Mucosa of descending colon (tissue), 3 donors: Measurements from ENCODE around the gene ZNF835. TPM values are rescaled to one million over a fixed set of nuclear protein-coding genes. Genes with fewer than 3 reads are reported as not detected.

Source experiments
- ATAC-seq: fragments of 200-7000 bp; cut with Tn5 transposase; one replicate; pipeline ENCODE4 v1.9.1; 2020; ENCODE audit warnings: mild to moderate bottlenecking, moderate library complexity
- DNase-seq, 3 donors: peaks; one replicate each; pipeline ENCODE4 v3.0.0-alpha.2; 2020
- H3K36me3 ChIP-seq: fragments of 200-600 bp; one replicate; pipeline ENCODE4 v1.8.0; 2021; ENCODE audit warnings: low read depth, mild to moderate bottlenecking
- H3K4me1 ChIP-seq: fragments of 200-600 bp; one replicate; pipeline ENCODE4 v1.8.0; 2021; ENCODE audit warnings: low read depth, mild to moderate bottlenecking
- H3K4me3 ChIP-seq: fragments of 200-600 bp; one replicate; pipeline ENCODE4 v1.8.0; 2021; ENCODE audit warnings: mild to moderate bottlenecking
- H3K9me3 ChIP-seq: fragments of 200-600 bp; one replicate; pipeline ENCODE4 v1.8.0; 2021; ENCODE audit warnings: mild to moderate bottlenecking
- intact Hi-C, 2 donors: fragments of 100-400 bp; cut with DNase I in 1 of 2; cut with micrococcal nuclease in 1 of 2; formaldehyde crosslinking; loops; one replicate each; pipeline versions ENCODE4 v1.11.0 to v1.11.1; 2022; cut with DNase I, micrococcal nuclease
- total RNA-seq, 3 donors: library from RNA; stranded (reverse); fragmentation: NEBNext Ultra II Directional in 2 of 3; extraction: Animal tissue kit (Norgen Biotek cat#: 25700) in 2 of 3; gene quantifications; one replicate each; pipeline versions ENCODE4 v1.2.1 to v1.2.4, GENCODE V29; 2021 to 2023
- TF ChIP-seq, protein P1 (sequence below): fragments of 200-600 bp; IDR thresholded peaks from one replicate; pipeline ENCODE4 v1.8.0; 2022; ENCODE audit warnings: antibody characterized with exemption, mild to moderate bottlenecking
- donor health status: DM: no; HTN: no; CAD: no; lungs with moderate emphysema.
- donor health status: DM: no; HTN: no; CAD: no.
- donor health status: DM: no; HTN: yes; CAD: no.

The ZNF835 gene
- total RNA-seq, 3 donors from 2014 or later: 0.72 to 9.1 (median 0.77) TPM

DNA sequence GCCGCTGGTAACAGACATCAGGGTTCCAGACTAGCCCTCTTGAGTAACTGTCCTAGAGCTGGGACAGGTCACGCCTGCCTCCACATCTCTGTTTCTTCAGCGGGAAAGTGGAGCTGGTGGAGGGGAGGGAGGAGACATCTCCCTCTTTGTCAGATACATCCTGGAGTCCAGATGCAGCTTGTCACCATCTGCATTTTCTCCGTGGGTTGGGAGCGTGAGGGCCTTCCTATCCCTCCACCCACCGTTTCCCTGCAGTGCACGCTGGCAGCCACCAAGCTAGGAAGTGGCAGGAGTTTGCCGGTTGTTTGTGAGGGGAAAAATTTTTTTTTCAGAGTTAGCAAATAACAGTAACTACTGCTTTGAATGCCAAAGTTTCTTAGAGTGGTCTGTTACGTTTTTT is 48.6 kb downstream of the ZNF835 start:
- Histone ChIP-seq H3K9me3 (peaks cover 98% of the 10 kb centered on the region), H3K4me3 (no peak overlapping the region), H3K36me3 (peaks cover 5% of the 10 kb centered on the region), H3K4me1 (no peaks in the 10 kb centered on the region)
- intact Hi-C loops: no loop called here
- no peak for ATAC-seq
- TF ChIP-seq, protein P1, sequence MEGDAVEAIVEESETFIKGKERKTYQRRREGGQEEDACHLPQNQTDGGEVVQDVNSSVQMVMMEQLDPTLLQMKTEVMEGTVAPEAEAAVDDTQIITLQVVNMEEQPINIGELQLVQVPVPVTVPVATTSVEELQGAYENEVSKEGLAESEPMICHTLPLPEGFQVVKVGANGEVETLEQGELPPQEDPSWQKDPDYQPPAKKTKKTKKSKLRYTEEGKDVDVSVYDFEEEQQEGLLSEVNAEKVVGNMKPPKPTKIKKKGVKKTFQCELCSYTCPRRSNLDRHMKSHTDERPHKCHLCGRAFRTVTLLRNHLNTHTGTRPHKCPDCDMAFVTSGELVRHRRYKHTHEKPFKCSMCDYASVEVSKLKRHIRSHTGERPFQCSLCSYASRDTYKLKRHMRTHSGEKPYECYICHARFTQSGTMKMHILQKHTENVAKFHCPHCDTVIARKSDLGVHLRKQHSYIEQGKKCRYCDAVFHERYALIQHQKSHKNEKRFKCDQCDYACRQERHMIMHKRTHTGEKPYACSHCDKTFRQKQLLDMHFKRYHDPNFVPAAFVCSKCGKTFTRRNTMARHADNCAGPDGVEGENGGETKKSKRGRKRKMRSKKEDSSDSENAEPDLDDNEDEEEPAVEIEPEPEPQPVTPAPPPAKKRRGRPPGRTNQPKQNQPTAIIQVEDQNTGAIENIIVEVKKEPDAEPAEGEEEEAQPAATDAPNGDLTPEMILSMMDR: no peak
- no peak for DNase-seq

DNA sequence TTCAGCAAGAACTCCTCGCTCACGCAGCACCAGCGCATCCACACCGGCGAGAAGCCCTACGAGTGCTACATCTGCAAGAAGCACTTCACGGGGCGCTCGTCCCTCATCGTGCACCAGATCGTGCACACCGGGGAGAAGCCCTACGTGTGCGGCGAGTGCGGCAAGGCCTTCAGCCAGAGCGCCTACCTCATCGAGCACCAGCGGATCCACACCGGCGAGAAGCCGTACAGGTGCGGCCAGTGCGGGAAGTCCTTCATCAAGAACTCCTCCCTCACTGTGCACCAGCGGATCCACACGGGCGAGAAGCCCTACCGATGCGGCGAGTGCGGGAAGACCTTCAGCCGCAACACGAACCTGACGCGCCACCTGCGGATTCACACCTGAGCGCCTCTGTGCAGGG is 49.2 kb downstream of the ZNF835 start:
- ATAC-seq (no peak), DNase-seq (no peak)
- TF ChIP-seq, protein P1: no peak
- intact Hi-C loops: no loop called here
- H3K36me3 ChIP-seq: peaks cover 5% of the 10 kb centered on the region
- H3K9me3 ChIP-seq: peaks cover 98% of the 10 kb centered on the region
- no peaks in the 10 kb centered on the region for H3K4me1 ChIP-seq
- no peak overlapping the region for H3K4me3 ChIP-seq

DNA sequence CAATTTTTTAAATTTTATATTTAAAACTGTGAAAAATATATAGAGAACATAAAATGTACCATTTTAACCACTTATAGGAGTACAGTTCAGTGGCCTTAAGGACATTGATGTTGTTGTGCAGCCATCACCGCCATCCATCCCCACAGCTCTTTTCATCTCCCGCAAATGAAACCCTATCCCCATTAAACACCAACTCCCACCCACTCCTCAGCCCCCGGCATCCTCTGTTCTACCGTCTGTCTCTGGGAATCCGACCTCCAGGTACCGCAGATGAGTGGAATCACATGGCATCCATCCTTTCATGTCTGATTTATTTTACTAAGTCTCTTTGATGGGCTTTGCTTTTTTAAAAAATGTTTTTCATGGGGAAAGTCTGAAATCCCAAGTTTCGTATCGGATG is 52.4 kb downstream of the ZNF835 start:
- intact Hi-C loops: no loop called here
- no peak for DNase-seq
- TF ChIP-seq, protein P1: no peak
- Histone ChIP-seq H3K4me3 (no peak overlapping the region), H3K4me1 (no peaks in the 10 kb centered on the region), H3K36me3 (peaks cover 5% of the 10 kb centered on the region), H3K9me3 (peaks cover 100% of the 10 kb centered on the region)
- no peak for ATAC-seq

DNA sequence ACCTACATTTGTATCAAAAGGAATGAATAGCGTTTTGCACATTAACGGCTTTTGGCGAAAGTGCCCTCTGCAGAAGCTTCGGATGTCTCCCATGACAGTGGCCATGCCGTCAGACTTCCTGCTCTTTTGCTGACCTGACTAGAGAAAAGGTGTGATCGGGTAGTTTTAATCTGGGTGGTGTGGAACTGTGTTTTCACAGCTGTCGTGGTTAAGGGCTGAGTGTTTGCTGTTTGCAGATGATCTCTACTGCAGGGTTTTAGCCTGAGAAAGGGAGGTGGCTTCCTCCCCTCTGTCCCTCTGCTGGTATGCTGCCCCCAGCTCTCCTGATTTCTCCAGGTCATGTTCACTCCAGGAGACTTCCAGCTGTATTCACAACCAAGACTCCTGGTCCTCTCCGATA is 54.0 kb downstream of the ZNF835 start:
- TF ChIP-seq, protein P1: no peak
- no peak for ATAC-seq
- intact Hi-C loops: no loop called here
- H3K4me3 ChIP-seq: no peak overlapping the region
- H3K36me3 ChIP-seq: peaks cover 5% of the 10 kb centered on the region
- no peaks in the 10 kb centered on the region for H3K4me1 ChIP-seq
- DNase-seq: no peak
- peaks cover 100% of the 10 kb centered on the region for H3K9me3 ChIP-seq

DNA sequence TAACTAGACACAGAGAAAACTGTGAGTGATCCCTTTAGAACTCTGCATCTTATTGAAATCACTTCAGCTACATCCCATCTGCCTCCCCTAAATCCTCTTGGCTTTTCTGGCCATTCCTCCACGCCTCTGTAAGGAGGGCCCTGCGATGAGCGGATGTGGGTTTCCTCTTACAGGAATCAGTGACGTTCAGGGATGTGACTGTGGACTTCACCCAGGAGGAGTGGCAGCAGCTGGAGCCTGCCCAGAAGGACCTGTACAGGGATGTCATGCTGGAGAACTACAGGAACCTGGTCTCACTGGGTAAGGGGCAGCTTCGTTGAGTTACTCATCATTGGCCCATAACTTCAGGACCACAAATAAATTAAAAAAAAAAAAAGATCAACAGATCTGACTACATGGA is 57.9 kb downstream of the ZNF835 start:
- DNase-seq (no peak), ATAC-seq (no peak)
- no peak overlapping the region for H3K4me3 ChIP-seq
- no peaks in the 10 kb centered on the region for H3K36me3 ChIP-seq
- intact Hi-C loops: no loop called here
- peaks cover 94% of the 10 kb centered on the region for H3K9me3 ChIP-seq
- TF ChIP-seq, protein P1: no peak
- no peaks in the 10 kb centered on the region for H3K4me1 ChIP-seq

DNA sequence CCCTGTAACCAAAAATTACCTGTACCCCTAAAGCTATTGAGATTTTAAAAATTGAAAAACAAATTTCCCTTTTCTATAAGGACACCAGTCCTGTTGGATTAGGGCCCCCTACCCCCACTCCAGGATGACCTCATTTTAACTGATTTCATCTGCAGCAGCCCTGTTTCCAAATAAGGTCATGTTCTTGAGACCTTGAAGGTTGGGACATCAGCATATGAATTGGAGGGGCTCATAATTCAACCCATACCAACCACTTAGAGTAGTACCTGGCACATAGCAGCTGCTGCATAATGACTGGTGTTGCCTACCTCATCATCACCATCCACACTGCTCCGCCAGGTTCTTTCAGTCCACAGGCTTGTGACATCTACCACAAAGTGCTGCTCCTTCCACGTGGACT is 58.8 kb downstream of the ZNF835 start:
- DNase-seq: no peak
- peaks cover 94% of the 10 kb centered on the region for H3K9me3 ChIP-seq
- TF ChIP-seq, protein P1: no peak
- intact Hi-C loops: no loop called here
- no peaks in the 10 kb centered on the region for H3K36me3 ChIP-seq
- H3K4me3 ChIP-seq: no peak overlapping the region
- no peaks in the 10 kb centered on the region for H3K4me1 ChIP-seq
- no peak for ATAC-seq
